Measurements from ENCODE around the gene RNF167. TPM values are rescaled to one million over a fixed set of nuclear protein-coding genes. Genes with fewer than 3 reads are reported as not detected.

Gene RNF167
- total and polyA plus RNA-seq, 2 of the 8 experiments (the other 6 are each of a cell fraction or from before 2014, with no cell fraction given) = 140 to 281 TPM

GRCh38 chr17:4947411-4948165 lies 7.5 kb downstream of the RNF167 start (continued):
- TF ChIP-seq RBBP5 (IDR thresholded peaks at IDR 0.05; ENCODE audit: borderline replicate concordance, low read depth, low read length) (no peak; the same call in 1 of the 2 replicates), TAF7 (optimal IDR thresholded peaks at IDR 0.05; ENCODE audit: borderline replicate concordance, low read depth, low read length) (peak; percentile 42), EGR1 (IDR thresholded peaks at IDR 0.05; ENCODE audit: borderline replicate concordance, low read depth, low read length) (0 out of 2 replicates have a peak, but pooled peaks have one; percentile 31), JUN (IDR thresholded peaks at IDR 0.05; ENCODE audit: low read depth, low read length) (no peak), TEAD4 (IDR thresholded peaks at IDR 0.05; ENCODE audit: low read depth, low read length) (peak; percentile 56; the same call in 1 of the 2 replicates), KDM1A (IDR thresholded peaks at IDR 0.05; ENCODE audit: borderline replicate concordance, low read length) (no peak), MAX (IDR thresholded peaks at IDR 0.05) (0 out of 2 replicates have a peak, but pooled peaks have one; percentile 29), HDAC6 (IDR thresholded peaks at IDR 0.05; ENCODE audit: low read depth, low read length) (no peak), SP4 (IDR thresholded peaks at IDR 0.05; ENCODE audit: low read length) (0 out of 2 replicates have a peak, but pooled peaks have one; percentile 25), PHF8 (conservative IDR thresholded peaks at IDR 0.05; ENCODE audit: low read depth, low read length) (peak; percentile 17; the same call in 1 of the 2 replicates), POLR2AphosphoS5 (IDR thresholded peaks at IDR 0.05; ENCODE audit: low read depth, low read length) (peak; percentile 76), ASH2L (IDR thresholded peaks at IDR 0.05; ENCODE audit: low read length) (peak; percentile 36), POLR2A (IDR thresholded peaks at IDR 0.05; ENCODE audit: control extremely low read depth in 1 of 2, low read depth in 2 of 2, low read length in 2 of 2) (peak; percentile 61 to 66; a peak in 2 of 3 replicates), KDM4A (IDR thresholded peaks at IDR 0.05; ENCODE audit: low read depth, low read length, severe bottlenecking) (peak; percentile 24)
